ENCODE data around the gene PKNOX1.
"Not testable (repeated sequence)": the region's sequence is repeated elsewhere in the genome, so short reads cannot be mapped to it uniquely, and the experiment has no call there.

The PKNOX1 gene

GRCh38 chr21:43016728-43017127 lies 42.4 kb downstream of the PKNOX1 start:
- DNase-seq, result peak in 4 of 51 donors; percentile 10 to 23 (median 11)

DNA sequence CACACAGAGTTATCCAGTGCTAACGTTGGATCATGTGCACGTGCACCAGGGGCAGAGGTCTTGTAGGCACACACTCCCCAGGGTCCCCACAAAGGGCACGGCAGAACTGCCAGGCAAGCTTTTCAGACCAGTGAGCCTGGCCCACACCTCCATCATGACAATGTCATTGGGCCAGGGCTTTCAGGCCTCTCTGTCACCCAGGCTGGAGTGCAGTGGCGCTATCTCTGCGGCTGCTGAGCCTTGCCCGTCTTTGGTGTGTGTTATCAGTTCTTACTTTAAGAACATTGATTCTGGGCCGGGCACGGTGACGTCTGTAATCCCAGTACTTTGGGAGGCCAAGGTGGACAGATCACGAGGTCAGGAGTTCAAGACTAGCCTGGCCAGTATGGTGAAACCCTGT lies 44.2 kb downstream of the PKNOX1 start:
- DNase-seq, result no peak

GRCh38 chr21:43020177-43020576 lies 45.8 kb downstream of the PKNOX1 start:
- no peak for DNase-seq

DNA sequence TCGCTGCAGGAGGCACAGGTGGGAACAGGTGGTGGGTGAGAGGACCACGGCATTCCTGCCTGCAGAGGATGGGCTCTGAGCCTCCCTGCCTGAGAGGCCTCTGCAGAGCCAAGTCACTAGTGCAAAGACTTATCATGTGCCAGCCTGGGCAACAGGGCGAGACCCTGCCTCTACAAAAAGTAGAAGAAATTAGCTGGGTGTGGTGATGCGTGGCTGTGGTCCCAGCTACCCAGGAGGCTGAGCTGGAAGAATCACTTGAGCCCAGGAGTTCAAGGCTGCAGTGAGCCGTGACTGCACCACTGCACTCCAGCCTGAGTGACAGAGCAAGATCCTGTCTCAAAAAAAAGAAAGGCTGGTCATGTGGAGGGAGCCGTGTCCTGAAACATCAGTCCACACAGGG lies 46.4 kb downstream of the PKNOX1 start:
- DNase-seq, result no peak

- no peak for DNase-seq
Observed at GRCh38 chr21:43021191-43021590, 46.8 kb downstream of the PKNOX1 start.

- no peak for DNase-seq
Observed at GRCh38 chr21:43021756-43022600, 47.6 kb downstream of the PKNOX1 start.

- DNase-seq, result no peak
Observed at GRCh38 chr21:43023175-43023574, 48.8 kb downstream of the PKNOX1 start.

- DNase-seq, result no peak
Observed at GRCh38 chr21:43024439-43025136, 50.2 kb downstream of the PKNOX1 start.

- DNase-seq, result no peak
Observed at GRCh38 chr21:43025636-43026180, 51.3 kb downstream of the PKNOX1 start.

DNA sequence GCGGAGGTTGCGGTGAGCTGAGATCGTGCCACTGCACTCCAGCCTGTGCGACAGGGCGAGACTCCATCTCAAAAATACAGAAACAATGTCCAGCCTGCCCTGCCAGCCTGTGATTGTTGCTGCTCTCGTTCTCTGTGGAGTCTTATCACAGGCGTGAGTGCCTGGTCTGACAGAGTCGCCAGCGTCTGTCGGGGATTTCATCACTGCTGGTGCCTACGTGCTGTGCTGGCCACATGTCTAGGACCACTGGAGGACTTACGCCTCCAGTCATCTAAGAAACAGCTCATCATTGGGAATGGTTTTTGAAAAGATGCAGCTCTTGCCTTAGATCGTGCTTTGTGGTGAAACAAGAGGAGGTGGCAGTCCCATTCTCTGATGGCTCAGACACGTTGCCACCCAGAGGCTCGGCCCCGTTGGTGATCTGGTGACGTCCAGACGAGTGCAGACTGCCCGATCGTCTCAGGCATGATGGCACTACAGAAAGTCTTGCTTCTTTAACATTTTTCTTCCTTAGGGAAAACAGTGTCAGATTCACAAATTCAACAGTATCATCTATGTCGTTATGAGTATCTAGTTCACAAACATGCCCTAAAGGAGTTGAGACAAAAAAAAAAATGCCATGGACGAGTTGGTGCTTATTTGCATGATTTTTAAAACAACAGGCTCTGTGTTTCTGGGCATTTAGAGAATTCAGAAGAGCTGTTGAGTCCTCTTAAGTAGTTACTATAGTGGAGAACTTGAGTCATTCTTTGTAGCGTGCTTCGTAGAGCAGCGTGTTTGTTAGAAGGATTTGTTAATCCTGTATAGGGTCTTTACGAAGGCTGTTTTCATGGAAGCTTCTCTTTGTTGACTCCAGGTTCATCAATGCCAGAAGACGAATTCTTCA lies 53.7 kb downstream of the PKNOX1 start:
- peak in 1 of 51 donors; percentile 7 for DNase-seq

- DNase-seq, result no peak
Observed at GRCh38 chr21:43029785-43030184, 55.4 kb downstream of the PKNOX1 start.

- no peak for DNase-seq
Observed at GRCh38 chr21:43031121-43031619, 56.8 kb downstream of the PKNOX1 start.

- no peak for DNase-seq
Observed at GRCh38 chr21:43034101-43034500, 59.7 kb downstream of the PKNOX1 start.

GRCh38 chr21:43034826-43035225 lies 60.5 kb downstream of the PKNOX1 start:
- DNase-seq, result no peak

DNA sequence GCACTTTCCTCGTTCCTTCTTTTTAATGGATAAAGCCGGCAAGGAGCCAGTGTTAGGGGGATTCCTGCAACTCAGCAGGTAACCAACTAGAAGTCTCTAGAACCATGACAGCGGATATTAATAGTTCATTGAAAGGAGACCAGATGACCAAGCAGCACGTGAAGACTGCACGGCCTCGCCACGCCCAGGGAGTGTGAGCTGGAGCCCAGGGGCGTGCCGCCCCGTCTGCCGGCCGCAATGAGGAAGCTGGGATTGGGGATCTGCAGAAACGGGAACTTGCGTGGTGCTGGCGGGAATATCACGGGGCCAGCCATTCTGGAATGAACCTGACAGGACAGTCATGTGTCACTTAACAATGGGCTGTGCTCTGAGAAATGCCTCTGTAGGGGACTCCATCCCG lies 62.5 kb downstream of the PKNOX1 start:
- not testable (repeated sequence) for DNase-seq

DNA sequence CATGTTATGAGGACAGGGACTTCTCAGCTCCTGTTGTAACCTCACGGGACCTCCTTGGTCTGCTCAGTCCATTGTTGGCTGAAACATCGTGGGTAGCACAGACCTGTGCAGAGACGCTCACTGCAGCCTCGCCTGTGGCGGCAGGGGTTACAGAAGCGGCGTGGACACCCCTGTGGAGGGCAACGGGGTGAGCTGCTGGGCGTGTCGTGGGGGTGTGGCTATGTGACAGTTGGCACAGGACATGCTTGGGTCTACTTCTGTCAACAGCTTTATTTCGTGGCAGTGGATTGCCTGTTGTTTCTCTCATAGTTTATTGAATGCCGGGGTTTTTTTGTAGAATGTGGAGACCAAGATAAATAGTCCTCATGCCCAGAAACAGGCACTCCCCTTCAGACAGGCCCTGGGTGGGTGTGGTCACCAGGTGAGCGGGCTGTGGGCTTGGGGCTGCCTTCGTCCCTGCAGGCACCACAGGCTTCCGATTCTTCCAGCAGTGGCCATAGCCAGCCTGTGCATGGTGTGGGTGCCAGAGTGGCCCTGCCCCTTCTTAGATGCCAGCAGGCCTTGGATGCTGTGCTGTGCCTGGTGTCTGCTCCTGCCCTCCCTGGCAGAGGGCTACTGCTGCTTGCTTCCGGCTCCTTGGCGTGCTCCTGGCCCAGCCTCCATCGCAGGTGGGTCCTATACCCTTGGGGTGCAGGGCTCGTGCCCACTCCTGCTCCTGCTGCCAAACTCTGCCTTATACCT lies 63.7 kb downstream of the PKNOX1 start:
- DNase-seq, result not testable (repeated sequence)

DNA sequence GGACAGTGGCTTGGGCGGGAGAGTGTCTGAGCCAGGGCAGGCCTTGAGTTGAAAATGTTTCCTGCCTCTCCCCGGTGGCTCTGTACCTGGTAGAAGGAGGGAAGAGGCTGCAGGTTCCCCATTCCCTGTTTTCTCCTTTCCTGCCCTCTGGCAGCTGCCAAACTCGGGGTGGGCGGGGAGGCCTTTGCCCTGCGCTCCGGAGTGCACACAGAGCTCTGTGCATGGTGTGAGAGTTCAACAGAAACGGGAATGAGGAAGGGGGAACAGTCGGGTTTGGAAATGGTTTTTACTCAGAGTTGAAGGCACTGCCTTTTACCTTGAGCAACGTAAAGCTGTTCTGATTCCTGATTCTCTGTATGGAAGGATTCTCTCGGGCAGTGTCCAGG lies 64.3 kb downstream of the PKNOX1 start:
- not testable (repeated sequence) for DNase-seq

DNA sequence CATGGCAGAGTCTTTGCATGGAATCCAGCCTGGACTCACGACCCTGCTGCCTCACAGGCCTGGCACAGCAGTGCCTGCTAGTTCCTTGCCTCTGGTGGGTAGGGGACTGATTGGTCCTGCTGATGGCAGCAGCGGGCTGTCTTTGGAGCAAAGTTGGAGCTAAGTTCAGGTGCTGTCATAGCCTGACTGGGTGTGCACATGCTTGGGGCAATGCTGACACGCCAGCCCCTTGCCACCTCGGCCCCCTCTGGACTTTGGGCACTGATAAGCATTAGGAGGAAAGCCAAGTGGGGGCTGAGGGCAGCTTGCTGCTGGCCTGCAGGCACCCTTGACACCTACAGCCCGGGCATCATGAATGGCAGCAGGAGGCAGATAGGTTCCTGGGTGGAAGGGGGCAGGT lies 67.8 kb downstream of the PKNOX1 start:
- not testable (repeated sequence) for DNase-seq

DNA sequence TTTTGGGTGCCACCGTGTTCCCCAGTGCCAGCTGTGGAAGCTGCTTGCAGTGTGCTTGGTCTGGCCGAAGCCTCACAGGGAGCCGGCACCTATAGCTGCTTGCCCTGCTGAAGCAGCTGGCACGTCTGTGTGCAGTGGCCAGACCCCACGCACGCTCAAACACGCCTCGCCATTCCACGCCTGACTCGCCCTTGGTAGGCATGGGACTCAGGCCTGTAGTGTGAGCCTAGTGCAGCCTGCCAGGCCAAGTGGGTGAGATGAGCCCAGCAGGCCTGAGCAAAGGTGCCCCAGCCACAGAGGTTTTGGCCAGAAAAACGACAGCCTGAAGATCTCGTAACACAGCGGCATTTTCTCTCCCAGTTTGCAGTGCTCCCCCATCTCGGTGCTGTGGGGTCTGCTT lies 68.9 kb downstream of the PKNOX1 start:
- not testable (repeated sequence) for DNase-seq

GRCh38 chr21:43044547-43044946 lies 70.2 kb downstream of the PKNOX1 start:
- not testable (repeated sequence) for DNase-seq

Data from hypothalamus (tissue), 51 donors.